ENCODE data around the gene FHL1.

FHL1 gene

GRCh38 chrX:136209751-136210150, 62.4 kb downstream of the FHL1 start:
- Histone ChIP-seq H3K27me3 (replicated peaks; ENCODE audit: control insufficient read depth, insufficient read depth, low read length) (no peaks in the 10 kb centered on the region), H3K36me3 (ENCODE audit: control insufficient read depth, insufficient read depth, low read length) (no peaks in the 10 kb centered on the region; the same call in 1 of the 2 replicates), H3K4me3 (replicated peaks; ENCODE audit: low read depth, low read length) (no peak overlapping the region)
- no peak for DNase-seq (ENCODE audit: extremely low read depth, insufficient read length)
- no peak for TF ChIP-seq CTCF (IDR thresholded peaks at IDR 0.05; ENCODE audit: insufficient read depth, low read length, poor library complexity, severe bottlenecking)

GRCh38 chrX:136210243-136210642, 62.9 kb downstream of the FHL1 start:
- Histone ChIP-seq H3K4me3 (replicated peaks; ENCODE audit: low read depth, low read length) (no peak overlapping the region), H3K27me3 (replicated peaks; ENCODE audit: control insufficient read depth, insufficient read depth, low read length) (no peaks in the 10 kb centered on the region), H3K36me3 (ENCODE audit: control insufficient read depth, insufficient read depth, low read length) (no peaks in the 10 kb centered on the region; the same call in 1 of the 2 replicates)
- DNase-seq (ENCODE audit: extremely low read depth, insufficient read length), result no peak
- TF ChIP-seq CTCF (IDR thresholded peaks at IDR 0.05; ENCODE audit: insufficient read depth, low read length, poor library complexity, severe bottlenecking), result no peak

- Histone ChIP-seq H3K4me3 (replicated peaks; ENCODE audit: low read depth, low read length) (no peak overlapping the region), H3K27me3 (replicated peaks; ENCODE audit: control insufficient read depth, insufficient read depth, low read length) (no peaks in the 10 kb centered on the region), H3K36me3 (ENCODE audit: control insufficient read depth, insufficient read depth, low read length) (no peaks in the 10 kb centered on the region; the same call in 1 of the 2 replicates)
- no peak for DNase-seq (ENCODE audit: extremely low read depth, insufficient read length)
- no peak for TF ChIP-seq CTCF (IDR thresholded peaks at IDR 0.05; ENCODE audit: insufficient read depth, low read length, poor library complexity, severe bottlenecking)
Measured at GRCh38 chrX:136210806-136211205, 63.5 kb downstream of the FHL1 start.

- Histone ChIP-seq H3K27me3 (replicated peaks; ENCODE audit: control insufficient read depth, insufficient read depth, low read length) (no peaks in the 10 kb centered on the region), H3K36me3 (ENCODE audit: control insufficient read depth, insufficient read depth, low read length) (no peaks in the 10 kb centered on the region; the same call in 1 of the 2 replicates), H3K4me3 (replicated peaks; ENCODE audit: low read depth, low read length) (no peak overlapping the region)
- no peak for TF ChIP-seq CTCF (IDR thresholded peaks at IDR 0.05; ENCODE audit: insufficient read depth, low read length, poor library complexity, severe bottlenecking)
- no peak for DNase-seq (ENCODE audit: extremely low read depth, insufficient read length)
Measured at GRCh38 chrX:136211766-136212556, 64.6 kb downstream of the FHL1 start.

GRCh38 chrX:136212557-136213111, 65.3 kb downstream of the FHL1 start:
- DNase-seq (ENCODE audit: extremely low read depth, insufficient read length), result no peak
- no peak for TF ChIP-seq CTCF (IDR thresholded peaks at IDR 0.05; ENCODE audit: insufficient read depth, low read length, poor library complexity, severe bottlenecking)
- Histone ChIP-seq H3K4me3 (replicated peaks; ENCODE audit: low read depth, low read length) (no peak overlapping the region), H3K27me3 (replicated peaks; ENCODE audit: control insufficient read depth, insufficient read depth, low read length) (no peaks in the 10 kb centered on the region), H3K36me3 (ENCODE audit: control insufficient read depth, insufficient read depth, low read length) (no peaks in the 10 kb centered on the region; the same call in 1 of the 2 replicates)

All from GM06990 (cell line).